Liver (tissue), 3 donors: ENCODE results near the gene YPEL5.

ENCODE experiments used
- FOXA1 ChIP-seq: IDR thresholded peaks from 2 replicates; pipeline ENCODE4 v1.6.1; 2016; ENCODE audit warnings: antibody characterized with exemption
- GABPA ChIP-seq, 2 donors: IDR thresholded peaks in 1 of 2; conservative IDR thresholded peaks in 1 of 2; 2 replicates each; pipeline ENCODE4 v1.6.1; 2016; ENCODE audit warnings: antibody characterized with exemption in 2 of 2, mild to moderate bottlenecking in 1 of 2, moderate library complexity in 1 of 2
- RXRA ChIP-seq, 2 donors: IDR thresholded peaks; 2 replicates each; pipeline ENCODE4 v1.6.1; 2017 to 2018; ENCODE audit warnings: antibody characterized with exemption in 2 of 2, mild to moderate bottlenecking in 1 of 2
- SP1 ChIP-seq: IDR thresholded peaks from 2 replicates; pipeline ENCODE4 v1.6.1; 2018; ENCODE audit warnings: antibody characterized with exemption, mild to moderate bottlenecking
- YY1 ChIP-seq: IDR thresholded peaks from 2 replicates; pipeline ENCODE4 v1.6.1; 2016; ENCODE audit warnings: antibody characterized with exemption, mild to moderate bottlenecking
- TF ChIP-seq, protein P1 (sequence below): fragments of 150-350 bp; IDR thresholded peaks from 2 replicates; pipeline ENCODE4 v1.5.1; 2017; ENCODE audit warnings: improper control_type of control experiment, low read depth, low read length; ENCODE audit not compliant: missing input control
- TF ChIP-seq, protein P2 (sequence below): IDR thresholded peaks from 2 replicates; pipeline ENCODE4 v1.6.1; 2016; ENCODE audit warnings: antibody characterized with exemption, mild to moderate bottlenecking
- TF ChIP-seq, protein P3 (sequence below): IDR thresholded peaks from 2 replicates; pipeline ENCODE4 v1.6.1; 2016; ENCODE audit warnings: antibody characterized with exemption
- TF ChIP-seq, protein P4 (sequence below): IDR thresholded peaks from 2 replicates; pipeline ENCODE4 v1.6.1; 2016; ENCODE audit warnings: antibody characterized with exemption
- donor health status: healthy.
- donor health status: healthy.

DNA sequence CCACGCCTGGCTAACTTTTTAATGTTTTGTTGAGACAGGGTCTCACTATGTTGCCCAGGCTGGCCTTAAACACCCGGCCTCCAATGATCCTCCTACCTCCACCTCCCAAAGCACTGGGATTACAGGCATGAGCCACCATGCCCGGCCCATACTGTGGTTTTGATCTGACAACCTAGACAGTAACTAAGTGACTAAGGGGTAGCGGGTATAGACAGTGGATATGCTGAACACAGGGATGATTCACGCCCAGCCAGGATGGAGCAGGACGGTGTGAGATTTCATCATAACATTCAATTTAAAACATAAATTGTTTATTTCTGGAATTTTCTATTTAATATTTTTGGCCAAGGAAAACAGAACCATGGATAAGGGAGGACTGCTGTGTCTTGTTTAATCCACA, 36.0 kb upstream of the YPEL5 start:
- TF ChIP-seq, protein P1, sequence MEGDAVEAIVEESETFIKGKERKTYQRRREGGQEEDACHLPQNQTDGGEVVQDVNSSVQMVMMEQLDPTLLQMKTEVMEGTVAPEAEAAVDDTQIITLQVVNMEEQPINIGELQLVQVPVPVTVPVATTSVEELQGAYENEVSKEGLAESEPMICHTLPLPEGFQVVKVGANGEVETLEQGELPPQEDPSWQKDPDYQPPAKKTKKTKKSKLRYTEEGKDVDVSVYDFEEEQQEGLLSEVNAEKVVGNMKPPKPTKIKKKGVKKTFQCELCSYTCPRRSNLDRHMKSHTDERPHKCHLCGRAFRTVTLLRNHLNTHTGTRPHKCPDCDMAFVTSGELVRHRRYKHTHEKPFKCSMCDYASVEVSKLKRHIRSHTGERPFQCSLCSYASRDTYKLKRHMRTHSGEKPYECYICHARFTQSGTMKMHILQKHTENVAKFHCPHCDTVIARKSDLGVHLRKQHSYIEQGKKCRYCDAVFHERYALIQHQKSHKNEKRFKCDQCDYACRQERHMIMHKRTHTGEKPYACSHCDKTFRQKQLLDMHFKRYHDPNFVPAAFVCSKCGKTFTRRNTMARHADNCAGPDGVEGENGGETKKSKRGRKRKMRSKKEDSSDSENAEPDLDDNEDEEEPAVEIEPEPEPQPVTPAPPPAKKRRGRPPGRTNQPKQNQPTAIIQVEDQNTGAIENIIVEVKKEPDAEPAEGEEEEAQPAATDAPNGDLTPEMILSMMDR = no peak
- TF ChIP-seq RXRA (IDR thresholded peaks at IDR 0.05) (no peak), FOXA1 (no peak), SP1 (no peak), YY1 (no peak), GABPA (IDR thresholded peaks at IDR 0.05 in 1 of 2, conservative IDR thresholded peaks at IDR 0.05 in 1 of 2) (no peak)
- TF ChIP-seq, protein P2, sequence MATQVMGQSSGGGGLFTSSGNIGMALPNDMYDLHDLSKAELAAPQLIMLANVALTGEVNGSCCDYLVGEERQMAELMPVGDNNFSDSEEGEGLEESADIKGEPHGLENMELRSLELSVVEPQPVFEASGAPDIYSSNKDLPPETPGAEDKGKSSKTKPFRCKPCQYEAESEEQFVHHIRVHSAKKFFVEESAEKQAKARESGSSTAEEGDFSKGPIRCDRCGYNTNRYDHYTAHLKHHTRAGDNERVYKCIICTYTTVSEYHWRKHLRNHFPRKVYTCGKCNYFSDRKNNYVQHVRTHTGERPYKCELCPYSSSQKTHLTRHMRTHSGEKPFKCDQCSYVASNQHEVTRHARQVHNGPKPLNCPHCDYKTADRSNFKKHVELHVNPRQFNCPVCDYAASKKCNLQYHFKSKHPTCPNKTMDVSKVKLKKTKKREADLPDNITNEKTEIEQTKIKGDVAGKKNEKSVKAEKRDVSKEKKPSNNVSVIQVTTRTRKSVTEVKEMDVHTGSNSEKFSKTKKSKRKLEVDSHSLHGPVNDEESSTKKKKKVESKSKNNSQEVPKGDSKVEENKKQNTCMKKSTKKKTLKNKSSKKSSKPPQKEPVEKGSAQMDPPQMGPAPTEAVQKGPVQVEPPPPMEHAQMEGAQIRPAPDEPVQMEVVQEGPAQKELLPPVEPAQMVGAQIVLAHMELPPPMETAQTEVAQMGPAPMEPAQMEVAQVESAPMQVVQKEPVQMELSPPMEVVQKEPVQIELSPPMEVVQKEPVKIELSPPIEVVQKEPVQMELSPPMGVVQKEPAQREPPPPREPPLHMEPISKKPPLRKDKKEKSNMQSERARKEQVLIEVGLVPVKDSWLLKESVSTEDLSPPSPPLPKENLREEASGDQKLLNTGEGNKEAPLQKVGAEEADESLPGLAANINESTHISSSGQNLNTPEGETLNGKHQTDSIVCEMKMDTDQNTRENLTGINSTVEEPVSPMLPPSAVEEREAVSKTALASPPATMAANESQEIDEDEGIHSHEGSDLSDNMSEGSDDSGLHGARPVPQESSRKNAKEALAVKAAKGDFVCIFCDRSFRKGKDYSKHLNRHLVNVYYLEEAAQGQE = no peak
- TF ChIP-seq, protein P3, sequence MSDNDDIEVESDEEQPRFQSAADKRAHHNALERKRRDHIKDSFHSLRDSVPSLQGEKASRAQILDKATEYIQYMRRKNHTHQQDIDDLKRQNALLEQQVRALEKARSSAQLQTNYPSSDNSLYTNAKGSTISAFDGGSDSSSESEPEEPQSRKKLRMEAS = no peak
- TF ChIP-seq, protein P4, sequence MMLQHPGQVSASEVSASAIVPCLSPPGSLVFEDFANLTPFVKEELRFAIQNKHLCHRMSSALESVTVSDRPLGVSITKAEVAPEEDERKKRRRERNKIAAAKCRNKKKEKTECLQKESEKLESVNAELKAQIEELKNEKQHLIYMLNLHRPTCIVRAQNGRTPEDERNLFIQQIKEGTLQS = no peak
